DMS53 treated with DMSO at 0.1 percent for 48 hours (cell line): ENCODE measurements around the gene BEST2.

Source experiments
- DNase-seq: peaks from one replicate; lab custom pipeline; 2025; ENCODE audit not compliant: unreplicated experiment; lab: John Stamatoyannopoulos, UW

Gene BEST2

GRCh38 chr19:12727745-12728433, 23.7 kb upstream of the BEST2 start:
- no peak for DNase-seq

GRCh38 chr19:12730064-12730463, 21.5 kb upstream of the BEST2 start:
- no peak for DNase-seq

- no peak for DNase-seq
These were observed 20.3 kb upstream of the BEST2 start for GRCh38 chr19:12731337-12731736.

- no peak for DNase-seq
These were observed 18.0 kb upstream of the BEST2 start for GRCh38 chr19:12733369-12734214.

- peak; percentile 99 for DNase-seq
These were observed 14.4 kb upstream of the BEST2 start, which contains the start of gene GET3 for GRCh38 chr19:12736995-12737834. TSS of gene GET3 (plus strand) at chr19:12737497. CDS start at chr19:12737506, 9 bp downstream.

GRCh38 chr19:12737835-12738351, 13.7 kb upstream of the BEST2 start:
- DNase-seq = no peak

GRCh38 chr19:12745166-12745897, 6.3 kb upstream of the BEST2 start:
- DNase-seq = no peak

- DNase-seq = no peak
These were observed 3.1 kb upstream of the BEST2 start for GRCh38 chr19:12748489-12748888.

- DNase-seq = no peak
These were observed 1.6 kb upstream of the BEST2 start for GRCh38 chr19:12749938-12750521.

GRCh38 chr19:12750851-12751250, 740 bp upstream of the BEST2 start:
- DNase-seq = no peak

- no peak for DNase-seq
These were observed 628 bp downstream of the BEST2 start for GRCh38 chr19:12752056-12752781.

GRCh38 chr19:12754465-12755196, 3.0 kb downstream of the BEST2 start:
- DNase-seq = no peak

GRCh38 chr19:12756150-12756883, 4.7 kb downstream of the BEST2 start:
- no peak for DNase-seq

- DNase-seq = peak; percentile 37
These were observed 6.1 kb downstream of the BEST2 start for GRCh38 chr19:12757544-12758274.

- no peak for DNase-seq
These were observed 8.1 kb downstream of the BEST2 start for GRCh38 chr19:12759686-12760085.

GRCh38 chr19:12763100-12763499, 11.5 kb downstream of the BEST2 start:
- no peak for DNase-seq

GRCh38 chr19:12764698-12765097, 13.1 kb downstream of the BEST2 start:
- no peak for DNase-seq
